H1 (cell line): ENCODE data around the gene SOS1. TPM values are rescaled to one million over a fixed set of nuclear protein-coding genes. Genes with fewer than 3 reads are reported as not detected.

Experiments
- GABPA ChIP-seq: IDR thresholded peaks from 2 replicates; pipeline ENCODE4 v1.6.1; 2011; ENCODE audit warnings: mild to moderate bottlenecking, low read length, moderate library complexity, borderline replicate concordance; ENCODE audit not compliant: insufficient read depth
- HDAC6 ChIP-seq: IDR thresholded peaks from one replicate; pipeline ENCODE4 v1.7.1; 2012; ENCODE audit warnings: low read depth, mild to moderate bottlenecking, inconsistent platforms, low read length, moderate library complexity
- RAD21 ChIP-seq, 2 experiments: IDR thresholded peaks in 1 of 2; conservative IDR thresholded peaks in 1 of 2; 2 replicates each; pipeline ENCODE4 v1.6.1; 2011; ENCODE audit warnings: low read depth in 2 of 2, low read length in 2 of 2, improper control_type of control experiment in 1 of 2, inconsistent platforms in 1 of 2, mild to moderate bottlenecking in 1 of 2, moderate library complexity in 1 of 2
- RNF2 ChIP-seq: fragments of 200-900, 300-1000 bp; sonication (generic); IDR thresholded peaks from 2 replicates; pipeline ENCODE4 v1.7.1; 2016; ENCODE audit warnings: borderline replicate concordance, low read depth, mild to moderate bottlenecking, antibody characterized with exemption, low read length; ENCODE audit not compliant: poor library complexity, severe bottlenecking; ENCODE audit errors: missing control alignments
- RXRA ChIP-seq: IDR thresholded peaks from 2 replicates; pipeline ENCODE4 v1.6.1; 2011; ENCODE audit warnings: low read depth, mild to moderate bottlenecking, low read length, moderate library complexity; ENCODE audit not compliant: insufficient read depth
- SIRT6 ChIP-seq: IDR thresholded peaks from one replicate; pipeline ENCODE4 v1.7.1; 2012; ENCODE audit warnings: low read length, inconsistent platforms
- polyA plus RNA-seq, 7 experiments: library from polyadenylated mRNA; depleted of rRNA in 3 of 7; stranded (reverse) in 5 of 7; unstranded in 2 of 7; fragments of >200 nt in 5 of 7; fragments of 200-250 nt in 2 of 7; gene quantifications; 1 replicate in 5 of 7; 2 replicates in 1 of 7; 4 replicates in 1 of 7; pipeline versions ENCODE4 v1.2.1 to v1.2.3, GENCODE V29; 2011 to 2013; ENCODE audit warnings: missing spikeins in 2 of 7, mixed read lengths in 2 of 7
- total RNA-seq: library from RNA; stranded (reverse); fragmentation: NEBNext Ultra II Directional; extraction: Animal tissue kit (Norgen Biotek cat#: 25700); gene quantifications from 2 replicates; pipeline ENCODE4 v1.2.1, GENCODE V29; 2021

Gene SOS1
- total and polyA plus RNA-seq, 2 of the 8 experiments (the other 6 are each of a cell fraction or from before 2014, with no cell fraction given): 25.7 to 27.0 TPM

DNA sequence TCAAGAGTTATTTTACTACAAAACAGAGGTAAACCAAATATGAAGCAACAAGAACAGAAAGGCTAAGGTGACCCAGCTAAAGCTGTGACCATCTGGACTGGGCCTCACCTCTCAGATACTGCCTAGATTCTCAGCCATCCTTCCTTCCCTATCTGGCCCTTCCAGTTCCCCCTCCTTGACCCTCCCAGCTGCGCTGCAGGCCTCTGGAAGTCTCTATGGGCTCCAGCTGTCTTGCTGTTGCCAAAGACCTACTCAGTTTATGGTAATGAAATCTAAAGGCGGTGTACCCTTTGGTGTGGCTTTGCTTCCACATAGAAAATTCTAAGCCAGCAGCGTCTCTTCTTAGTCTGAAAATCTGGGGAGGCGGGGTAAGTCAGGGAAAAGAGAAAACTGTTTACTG, 175.5 kb downstream of the SOS1 start (continued):
- TF ChIP-seq RAD21 (IDR thresholded peaks at IDR 0.05 in 1 of 2, conservative IDR thresholded peaks at IDR 0.05 in 1 of 2; ENCODE audit: low read depth in 2 of 2, low read length in 2 of 2): no peak
- no peak for TF ChIP-seq RXRA
- TF ChIP-seq SIRT6: no peak
- no peak for TF ChIP-seq HDAC6
- no peak for TF ChIP-seq RNF2
- TF ChIP-seq GABPA: no peak
